ENCODE results near the gene PLAGL2.
A peak's percentile ranks its signal among the peaks of the same experiment; 100 is the strongest.
"Not testable (repeated sequence)": the region's sequence is repeated elsewhere in the genome, so short reads cannot be mapped to it uniquely, and the experiment has no call there.

Gene PLAGL2

GRCh38 chr20:32179515-32179914 lies 28.0 kb downstream of the PLAGL2 start:
- no peak for DNase-seq

DNA sequence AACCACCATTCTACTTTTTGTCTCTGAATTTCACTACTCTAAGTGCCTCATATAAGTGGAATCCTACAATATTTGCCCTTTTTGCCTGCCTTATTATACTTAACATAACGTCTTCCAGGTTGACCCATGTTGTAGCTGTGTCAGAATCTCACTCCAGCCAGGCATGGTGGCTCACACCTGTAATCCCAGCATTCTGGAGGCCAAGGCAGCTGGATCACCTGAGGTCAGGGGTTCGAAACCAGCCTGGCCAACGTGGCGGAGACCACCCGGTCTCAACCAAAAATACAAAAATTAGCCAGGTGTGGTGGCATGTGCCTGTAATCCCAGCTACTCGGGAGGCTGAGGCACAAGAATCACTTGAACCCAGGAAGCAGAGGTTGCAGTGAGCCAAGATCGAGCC lies 29.8 kb downstream of the PLAGL2 start:
- DNase-seq: not testable (repeated sequence)

DNA sequence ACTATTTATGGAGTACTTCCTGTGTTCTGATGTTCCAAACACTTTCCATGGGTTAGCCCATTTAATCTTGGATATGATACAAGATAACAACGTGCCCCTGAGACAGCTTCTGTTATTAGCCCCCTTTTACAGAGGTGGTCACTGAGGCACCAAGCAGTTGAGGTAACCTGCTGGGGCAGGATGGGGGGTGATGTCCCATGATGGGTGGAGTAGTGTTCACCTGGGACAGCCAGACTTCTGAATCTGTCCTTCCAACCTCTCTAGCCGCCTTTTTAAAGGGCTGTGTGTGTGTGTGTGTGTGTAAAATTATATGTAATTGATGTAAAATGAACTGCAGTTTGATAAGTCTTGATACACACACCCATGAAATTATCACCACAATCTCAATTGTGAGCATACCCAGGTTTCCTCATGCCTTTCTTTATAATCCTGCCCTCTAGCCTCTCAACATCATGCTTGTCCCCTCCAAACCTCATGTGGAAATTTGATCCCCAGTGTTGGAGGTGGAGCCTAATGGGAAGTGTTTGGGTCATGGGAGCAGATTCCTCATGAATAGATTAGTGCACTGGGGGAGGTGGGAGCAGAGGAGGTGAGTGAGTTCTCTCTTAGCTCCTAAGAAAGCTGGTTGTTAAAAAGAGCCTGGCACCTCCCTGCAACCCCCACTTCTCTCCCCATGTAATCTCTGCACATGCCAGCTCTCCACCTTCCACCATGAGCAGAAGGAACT lies 39.2 kb downstream of the PLAGL2 start:
- no peak for DNase-seq

- no peak for DNase-seq
Observed at GRCh38 chr20:32167552-32167951, 40.0 kb downstream of the PLAGL2 start.

- DNase-seq: no peak
Observed at GRCh38 chr20:32165836-32166545, 41.6 kb downstream of the PLAGL2 start.

DNA sequence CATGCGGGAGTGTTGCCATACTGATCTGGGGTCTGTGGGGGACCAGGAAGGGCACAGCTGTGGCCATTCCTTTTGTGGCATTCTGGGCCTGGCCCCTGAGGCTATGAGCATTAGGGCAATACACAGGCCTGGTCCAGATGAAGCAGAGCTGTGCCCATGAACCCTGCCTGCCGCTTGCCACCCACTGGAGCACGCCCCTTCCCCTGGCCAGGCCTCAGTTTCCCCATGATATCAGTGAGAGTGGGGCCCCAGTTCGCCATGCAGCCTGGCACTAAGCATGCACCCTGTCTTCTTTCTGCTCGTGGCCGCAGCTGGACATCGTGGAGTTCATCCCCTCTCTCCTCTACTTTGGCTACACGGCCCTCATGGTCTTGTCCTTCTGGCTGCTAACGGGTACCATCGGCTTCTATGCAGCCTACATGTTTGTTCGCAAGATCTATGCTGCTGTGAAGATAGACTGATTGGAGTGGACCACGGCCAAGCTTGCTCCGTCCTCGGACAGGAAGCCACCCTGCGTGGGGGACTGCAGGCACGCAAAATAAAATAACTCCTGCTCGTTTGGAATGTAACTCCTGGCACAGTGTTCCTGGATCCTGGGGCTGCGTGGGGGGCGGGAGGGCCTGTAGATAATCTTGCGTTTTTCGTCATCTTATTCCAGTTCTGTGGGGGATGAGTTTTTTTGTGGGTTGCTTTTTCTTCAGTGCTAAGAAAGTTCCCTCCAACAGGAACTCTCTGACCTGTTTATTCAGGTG lies 42.4 kb downstream of the PLAGL2 start:
- DNase-seq: no peak

- DNase-seq: no peak
Observed at GRCh38 chr20:32163951-32164350, 43.6 kb downstream of the PLAGL2 start.

DNA sequence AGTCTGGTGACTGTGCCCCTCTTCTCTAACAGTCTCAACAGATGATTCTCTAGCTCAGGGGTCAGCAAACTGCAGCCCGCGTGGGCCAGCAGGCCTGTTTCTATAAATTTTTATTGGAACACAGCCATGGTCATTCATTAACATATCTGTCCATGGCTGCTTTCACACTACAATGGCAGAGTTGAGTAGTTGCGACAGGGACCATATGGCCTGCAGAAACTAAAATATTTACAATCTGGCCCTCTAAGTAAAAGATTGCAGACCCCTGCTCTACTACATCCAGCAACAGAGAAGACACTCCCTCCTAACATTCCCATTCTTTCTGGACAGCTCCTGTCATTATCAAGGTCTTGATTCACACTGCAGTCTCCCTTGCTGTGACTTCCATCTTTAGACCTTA lies 45.2 kb downstream of the PLAGL2 start:
- DNase-seq: no peak

- DNase-seq: no peak
Observed at GRCh38 chr20:32160341-32160740, 47.2 kb downstream of the PLAGL2 start.

DNA sequence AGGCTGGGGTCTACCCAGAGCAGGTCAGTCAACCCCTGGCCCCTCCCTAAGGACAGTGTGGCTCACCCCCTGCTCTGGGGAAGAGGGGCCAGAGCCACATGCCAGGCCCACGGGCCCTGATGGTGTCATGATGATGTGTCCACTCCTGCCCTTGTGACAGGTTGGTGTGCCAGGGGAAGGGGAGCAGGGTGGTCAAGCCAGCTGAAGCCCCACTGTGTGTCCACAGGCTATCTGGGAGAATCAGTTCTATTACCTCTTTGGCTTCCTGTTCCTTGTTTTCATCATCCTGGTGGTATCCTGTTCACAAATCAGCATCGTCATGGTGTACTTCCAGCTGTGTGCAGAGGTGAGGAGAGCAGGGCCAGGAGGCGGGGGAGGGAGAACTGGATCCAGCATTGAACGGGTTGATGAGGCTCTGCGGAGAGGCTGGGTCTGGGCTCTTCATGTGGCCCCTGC lies 47.7 kb downstream of the PLAGL2 start:
- DNase-seq: no peak

DNA sequence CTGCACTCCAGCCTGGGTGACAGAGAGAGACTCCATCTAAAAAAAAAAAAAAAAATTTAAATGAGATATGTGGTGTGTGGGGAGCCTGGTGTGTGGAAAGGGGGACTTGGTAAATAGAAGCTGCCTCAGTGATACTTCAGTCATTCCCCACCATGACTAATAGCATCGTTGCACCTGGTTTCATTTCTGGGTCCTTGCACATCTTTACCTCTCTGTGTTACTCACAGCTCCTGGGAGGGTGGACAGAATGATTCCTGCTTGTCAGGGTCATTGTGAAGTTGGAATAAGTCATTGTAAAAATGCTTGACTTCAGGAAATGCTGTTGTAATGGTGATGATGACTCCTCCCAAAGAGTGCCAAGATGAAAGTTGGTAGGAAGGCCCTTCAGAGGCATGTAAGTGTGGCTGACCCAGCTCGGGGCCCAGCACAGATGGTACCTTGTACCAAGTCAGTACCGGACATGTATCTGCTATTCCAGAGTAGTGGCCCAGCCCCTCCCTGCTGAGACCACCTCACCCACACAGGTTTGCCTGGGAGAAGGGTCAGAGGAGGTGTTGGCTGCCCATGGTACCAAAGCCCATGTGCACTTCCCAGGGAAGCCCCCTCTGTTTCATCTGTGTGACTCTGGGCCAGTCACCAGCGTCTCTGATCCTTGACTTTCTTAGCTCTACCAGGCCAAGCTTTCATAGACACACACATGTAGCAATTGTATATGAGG lies 48.4 kb downstream of the PLAGL2 start:
- peak; percentile 22 for DNase-seq

DNA sequence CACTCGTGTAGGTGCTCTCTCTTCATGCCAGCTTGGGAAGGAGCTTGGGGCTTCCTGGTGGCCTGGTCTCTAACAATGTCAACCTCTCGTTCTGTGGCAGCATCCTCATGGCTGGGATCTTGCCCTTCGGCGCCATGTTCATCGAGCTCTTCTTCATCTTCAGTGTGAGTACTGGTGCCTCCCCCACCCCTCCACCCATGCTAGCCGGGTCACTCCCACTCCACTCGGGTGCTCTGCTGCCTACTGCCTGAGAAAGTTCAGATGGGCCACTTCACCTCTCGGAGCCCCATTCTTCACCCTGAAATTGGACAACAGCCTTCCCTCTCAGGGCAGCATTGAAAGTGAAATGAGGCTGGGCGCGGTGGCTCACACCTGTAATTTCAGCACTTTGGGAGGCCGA lies 49.2 kb downstream of the PLAGL2 start:
- DNase-seq: no peak

GRCh38 chr20:32157611-32158010 lies 49.9 kb downstream of the PLAGL2 start:
- DNase-seq: no peak

- DNase-seq: peak; percentile 30
Observed at GRCh38 chr20:32155017-32155981, 52.2 kb downstream of the PLAGL2 start.

- no peak for DNase-seq
Observed at GRCh38 chr20:32153771-32154170, 53.8 kb downstream of the PLAGL2 start.

DNA sequence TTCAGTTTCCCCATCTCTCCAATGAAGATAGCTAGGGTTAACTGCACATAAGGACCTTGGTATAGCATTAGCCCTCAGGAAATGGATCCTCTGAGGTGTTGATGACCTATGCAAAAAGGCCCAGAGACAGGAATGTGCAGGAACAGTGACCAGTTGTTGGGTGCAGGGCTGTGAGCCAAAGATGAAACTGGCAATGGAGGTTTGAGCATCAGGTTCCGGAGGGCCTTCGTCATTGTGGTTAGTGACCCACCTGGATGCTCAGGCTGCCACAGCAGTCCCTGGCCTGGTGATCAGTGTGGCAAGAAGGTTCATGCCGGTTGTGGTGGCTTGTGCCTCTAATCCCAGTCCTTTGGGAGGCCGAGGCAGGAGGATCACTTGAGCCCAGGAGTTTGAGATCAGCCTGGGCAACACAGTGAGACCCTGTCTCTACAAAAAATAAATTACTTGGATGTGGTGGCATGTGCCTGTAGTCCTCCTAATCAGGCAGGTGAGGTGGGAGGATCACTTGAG lies 54.3 kb downstream of the PLAGL2 start:
- DNase-seq: no peak

- DNase-seq: no peak
Observed at GRCh38 chr20:32152421-32153155, 55.0 kb downstream of the PLAGL2 start.

DNA sequence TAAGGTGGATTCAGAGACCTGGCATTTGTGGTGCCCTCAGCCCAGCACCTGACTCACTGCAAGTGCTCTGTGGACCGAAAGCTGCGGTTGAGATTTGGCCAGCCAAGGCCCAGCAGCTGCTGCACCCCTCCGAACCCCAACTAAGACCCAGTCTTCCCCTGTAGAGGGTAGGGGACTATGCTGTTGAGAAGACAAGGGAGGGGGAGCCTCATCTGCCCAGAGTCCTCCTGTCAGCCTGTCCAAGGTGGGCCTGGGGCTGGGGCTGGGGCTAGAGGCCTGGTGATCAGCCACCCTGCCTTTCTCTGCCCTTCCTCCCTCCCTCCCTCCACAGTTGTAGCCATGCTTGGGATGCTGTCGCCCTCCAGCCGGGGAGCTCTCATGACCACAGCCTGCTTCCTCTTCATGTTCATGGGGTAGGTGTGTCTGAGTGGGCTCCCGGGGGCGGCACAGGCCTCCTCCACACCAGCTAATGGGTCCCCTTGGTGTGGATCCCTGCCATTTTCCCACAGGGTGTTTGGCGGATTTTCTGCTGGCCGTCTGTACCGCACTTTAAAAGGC lies 57.2 kb downstream of the PLAGL2 start:
- no peak for DNase-seq

DNA sequence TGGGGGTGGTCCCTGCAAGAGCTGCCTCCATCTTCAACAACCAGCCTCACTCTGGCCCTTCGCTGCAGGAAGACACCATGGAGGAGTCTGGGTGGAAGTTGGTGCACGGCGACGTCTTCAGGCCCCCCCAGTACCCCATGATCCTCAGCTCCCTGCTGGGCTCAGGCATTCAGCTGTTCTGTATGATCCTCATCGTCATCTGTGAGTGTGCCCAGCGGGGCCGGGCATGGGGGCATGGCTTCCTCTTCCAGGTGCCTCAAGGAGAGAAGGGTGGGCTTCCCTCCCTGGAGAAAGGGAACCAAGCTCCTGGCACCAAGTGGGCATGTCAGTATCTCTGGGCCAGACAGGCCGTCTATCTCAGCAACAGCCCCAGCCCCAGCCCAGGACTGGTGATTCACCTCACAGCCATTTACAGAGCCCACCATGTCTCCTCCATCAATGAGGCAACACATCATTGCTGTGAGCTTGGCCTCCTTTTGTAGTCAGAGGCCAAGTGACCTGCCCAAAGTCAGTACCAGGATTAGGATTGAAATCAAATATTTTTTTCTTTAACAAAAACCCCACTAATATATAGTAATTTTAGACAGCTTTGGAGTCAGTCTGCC lies 57.9 kb downstream of the PLAGL2 start:
- DNase-seq: no peak

Measured in stimulated activated CD4-positive, alpha-beta T cell treated with anti-CD3 and anti-CD28 coated beads, Interleukin-15, amount 100 ng/mL, for 24 hours (primary cell).